ENCODE measurements around the gene SLC22A23.

SLC22A23 gene

DNA sequence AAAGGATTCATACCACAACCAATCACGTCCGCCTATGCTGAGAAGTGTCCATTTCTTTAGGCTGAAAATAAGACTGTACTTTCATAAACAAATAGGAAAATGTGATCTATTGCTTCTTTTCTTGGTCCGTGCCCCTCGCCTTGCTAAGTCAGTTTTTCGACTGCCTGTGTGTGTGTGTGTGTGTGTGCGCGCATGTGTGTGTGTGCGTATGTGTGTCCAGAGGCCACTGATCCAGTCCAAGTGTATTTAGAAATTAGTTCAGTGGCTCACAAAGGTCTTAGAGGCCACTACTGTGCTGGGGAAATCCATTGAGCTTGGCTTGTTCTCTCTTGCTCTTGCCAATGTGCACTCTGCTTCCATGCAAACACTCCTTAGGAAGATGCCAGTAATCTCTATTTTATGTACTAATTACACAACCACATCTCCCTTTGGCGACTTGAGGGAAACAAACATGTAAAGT lies 50.5 kb downstream of the SLC22A23 start:
- TF ChIP-seq ARNT (IDR thresholded peaks at IDR 0.05) (no peak), TARDBP (IDR thresholded peaks at IDR 0.05) (no peak)
- no peak for DNase-seq (ENCODE audit: extremely low spot score)
- POLR2A ChIA-PET, result no interaction called here
- CTCF ChIA-PET, result no interaction called here

DNA sequence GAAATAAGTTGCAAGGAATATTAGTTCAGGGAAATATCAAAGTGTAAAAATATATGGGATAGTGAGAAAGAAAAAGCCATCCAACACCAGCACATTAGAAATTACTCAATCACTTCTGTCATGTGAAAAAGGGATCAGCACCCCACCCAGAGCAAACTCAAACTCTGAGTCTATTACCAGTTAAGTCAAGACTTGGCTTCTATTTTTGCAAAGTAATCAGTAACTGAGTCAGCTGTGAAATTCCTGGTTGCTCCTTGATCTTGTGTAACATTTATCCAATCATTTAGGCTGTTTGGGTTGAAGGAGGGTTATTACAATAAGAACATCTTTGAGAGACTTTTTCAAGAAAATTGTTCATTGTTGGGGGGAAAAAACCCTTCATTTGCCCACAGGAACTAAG lies 51.2 kb downstream of the SLC22A23 start:
- ChIA-PET CTCF (no interaction called here), POLR2A (no interaction called here)
- DNase-seq (ENCODE audit: extremely low spot score), result no peak
- TF ChIP-seq LEF1 (IDR thresholded peaks at IDR 0.05; ENCODE audit: borderline replicate concordance) (no peak), SP1 (IDR thresholded peaks at IDR 0.05) (no peak), ZNF384 (IDR thresholded peaks at IDR 0.05) (no peak), BHLHE40 (IDR thresholded peaks at IDR 0.05; ENCODE audit: borderline replicate concordance) (no peak), CTBP1 (IDR thresholded peaks at IDR 0.05; ENCODE audit: borderline replicate concordance) (no peak), FOXK2 (IDR thresholded peaks at IDR 0.05) (no peak), ELF4 (IDR thresholded peaks at IDR 0.05) (no peak), ARNT (IDR thresholded peaks at IDR 0.05) (no peak), SUZ12 (IDR thresholded peaks at IDR 0.05) (no peak)
- TF ChIP-seq, protein P1, sequence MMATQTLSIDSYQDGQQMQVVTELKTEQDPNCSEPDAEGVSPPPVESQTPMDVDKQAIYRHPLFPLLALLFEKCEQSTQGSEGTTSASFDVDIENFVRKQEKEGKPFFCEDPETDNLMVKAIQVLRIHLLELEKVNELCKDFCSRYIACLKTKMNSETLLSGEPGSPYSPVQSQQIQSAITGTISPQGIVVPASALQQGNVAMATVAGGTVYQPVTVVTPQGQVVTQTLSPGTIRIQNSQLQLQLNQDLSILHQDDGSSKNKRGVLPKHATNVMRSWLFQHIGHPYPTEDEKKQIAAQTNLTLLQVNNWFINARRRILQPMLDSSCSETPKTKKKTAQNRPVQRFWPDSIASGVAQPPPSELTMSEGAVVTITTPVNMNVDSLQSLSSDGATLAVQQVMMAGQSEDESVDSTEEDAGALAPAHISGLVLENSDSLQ (IDR thresholded peaks at IDR 0.05), result no peak

DNA sequence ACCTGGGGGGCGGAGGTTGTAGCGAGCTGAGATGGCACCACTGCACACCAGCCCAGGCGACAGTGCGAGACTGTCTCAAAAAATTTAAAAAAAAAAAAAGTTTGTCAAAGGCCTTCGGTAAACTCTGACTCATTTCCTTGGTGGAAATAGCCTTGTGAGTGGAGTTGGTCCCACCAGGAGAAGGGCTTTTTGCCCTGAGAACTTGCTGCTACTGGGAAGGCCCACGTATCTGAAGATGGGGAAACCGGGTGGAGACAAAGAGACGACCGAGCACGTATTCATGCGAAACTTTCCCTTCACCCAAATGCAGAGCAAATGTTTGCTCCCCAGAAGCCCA lies 51.7 kb downstream of the SLC22A23 start:
- no peak for DNase-seq (ENCODE audit: extremely low spot score)
- POLR2A ChIA-PET, result no interaction called here
- CTCF ChIA-PET, result interaction anchor here (1.1 kb wide), 1 partner anchor 8 kb away, joined by 3 read pairs; no protein-coding TSS in a partner anchor
- no peak for TF ChIP-seq SP1 (IDR thresholded peaks at IDR 0.05)
- no peak for TF ChIP-seq CTBP1 (IDR thresholded peaks at IDR 0.05; ENCODE audit: borderline replicate concordance)
- TF ChIP-seq ARNT (IDR thresholded peaks at IDR 0.05), result no peak
- TF ChIP-seq NFRKB (IDR thresholded peaks at IDR 0.05), result no peak
- no peak for TF ChIP-seq ZNF384 (IDR thresholded peaks at IDR 0.05)
- no peak for TF ChIP-seq TARDBP (IDR thresholded peaks at IDR 0.05)
- no peak for TF ChIP-seq FOXA1 (IDR thresholded peaks at IDR 0.05)
- TF ChIP-seq ELF4 (IDR thresholded peaks at IDR 0.05), result no peak
- TF ChIP-seq FOXM1 (IDR thresholded peaks at IDR 0.05; ENCODE audit: borderline replicate concordance), result no peak
- no peak for TF ChIP-seq HDGF (IDR thresholded peaks at IDR 0.05; ENCODE audit: borderline replicate concordance)
- TF ChIP-seq SUZ12 (IDR thresholded peaks at IDR 0.05), result no peak
- TF ChIP-seq BHLHE40 (IDR thresholded peaks at IDR 0.05; ENCODE audit: borderline replicate concordance), result no peak
- TF ChIP-seq, protein P1 (IDR thresholded peaks at IDR 0.05), result no peak
- no peak for TF ChIP-seq LEF1 (IDR thresholded peaks at IDR 0.05; ENCODE audit: borderline replicate concordance)
- TF ChIP-seq FOXK2 (IDR thresholded peaks at IDR 0.05), result no peak
- no peak for TF ChIP-seq L3MBTL2 (conservative IDR thresholded peaks at IDR 0.05)

DNA sequence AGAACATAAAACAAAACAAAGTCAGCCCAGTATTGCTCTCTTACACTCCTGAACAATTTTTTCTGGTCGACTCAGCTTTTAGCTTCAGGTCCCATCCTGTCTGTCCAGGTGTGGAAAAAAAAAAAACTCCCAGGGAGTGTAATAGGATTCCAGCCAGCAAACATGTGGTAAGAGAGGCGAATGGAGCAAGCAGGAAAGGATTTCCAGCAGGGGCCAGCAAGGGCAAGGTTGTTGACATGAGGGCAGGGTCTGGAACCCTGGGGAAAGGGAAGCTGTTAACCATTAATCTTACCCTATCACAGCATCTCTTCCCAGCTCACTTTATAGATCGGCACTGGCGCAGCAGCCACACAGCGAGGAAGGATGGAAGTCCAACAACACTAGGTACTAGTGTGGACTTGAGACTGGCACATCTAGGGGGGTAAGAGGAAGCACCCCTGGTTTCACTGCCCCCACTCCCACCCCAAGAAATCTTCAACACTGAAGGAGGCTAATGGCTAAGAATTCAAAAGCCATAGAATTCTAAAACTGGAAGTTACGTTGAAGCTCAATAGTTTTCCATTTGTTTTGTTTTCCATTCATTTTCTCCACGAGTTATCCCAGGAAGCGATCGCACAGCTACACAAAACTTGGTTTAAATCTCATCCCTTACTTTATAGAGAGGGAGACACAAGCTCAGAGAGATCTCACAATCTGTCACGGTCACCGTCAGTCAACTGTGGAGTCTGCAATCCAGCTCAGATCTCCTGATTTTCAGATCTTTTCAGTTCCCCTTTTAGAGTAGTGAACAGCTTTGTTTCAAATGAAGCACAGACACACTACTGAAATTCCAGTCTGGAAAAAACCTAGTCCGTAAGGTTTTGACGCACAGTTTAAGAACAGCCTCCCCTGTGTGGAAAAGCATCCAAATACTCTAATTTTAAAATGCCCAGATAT lies 53.3 kb downstream of the SLC22A23 start:
- DNase-seq (ENCODE audit: extremely low spot score), result no peak
- ChIA-PET CTCF (interaction anchor here (1.1 kb wide), 1 partner anchor 10 kb away, joined by 3 read pairs; no protein-coding TSS in a partner anchor), POLR2A (interaction anchor here (1.5 kb wide), 1 partner anchor 39 kb away, joined by 3 read pairs; no protein-coding TSS in a partner anchor)
- TF ChIP-seq ELF4 (IDR thresholded peaks at IDR 0.05) (no peak), SUZ12 (IDR thresholded peaks at IDR 0.05) (no peak), TARDBP (IDR thresholded peaks at IDR 0.05) (no peak), BHLHE40 (IDR thresholded peaks at IDR 0.05; ENCODE audit: borderline replicate concordance) (no peak), ARNT (IDR thresholded peaks at IDR 0.05) (no peak), NFRKB (IDR thresholded peaks at IDR 0.05) (no peak), FOXM1 (IDR thresholded peaks at IDR 0.05; ENCODE audit: borderline replicate concordance) (no peak), SP1 (IDR thresholded peaks at IDR 0.05) (no peak), FOXK2 (IDR thresholded peaks at IDR 0.05) (no peak), FOXA1 (IDR thresholded peaks at IDR 0.05) (no peak), L3MBTL2 (conservative IDR thresholded peaks at IDR 0.05) (no peak), LEF1 (IDR thresholded peaks at IDR 0.05; ENCODE audit: borderline replicate concordance) (no peak), ZNF384 (IDR thresholded peaks at IDR 0.05) (no peak)

DNA sequence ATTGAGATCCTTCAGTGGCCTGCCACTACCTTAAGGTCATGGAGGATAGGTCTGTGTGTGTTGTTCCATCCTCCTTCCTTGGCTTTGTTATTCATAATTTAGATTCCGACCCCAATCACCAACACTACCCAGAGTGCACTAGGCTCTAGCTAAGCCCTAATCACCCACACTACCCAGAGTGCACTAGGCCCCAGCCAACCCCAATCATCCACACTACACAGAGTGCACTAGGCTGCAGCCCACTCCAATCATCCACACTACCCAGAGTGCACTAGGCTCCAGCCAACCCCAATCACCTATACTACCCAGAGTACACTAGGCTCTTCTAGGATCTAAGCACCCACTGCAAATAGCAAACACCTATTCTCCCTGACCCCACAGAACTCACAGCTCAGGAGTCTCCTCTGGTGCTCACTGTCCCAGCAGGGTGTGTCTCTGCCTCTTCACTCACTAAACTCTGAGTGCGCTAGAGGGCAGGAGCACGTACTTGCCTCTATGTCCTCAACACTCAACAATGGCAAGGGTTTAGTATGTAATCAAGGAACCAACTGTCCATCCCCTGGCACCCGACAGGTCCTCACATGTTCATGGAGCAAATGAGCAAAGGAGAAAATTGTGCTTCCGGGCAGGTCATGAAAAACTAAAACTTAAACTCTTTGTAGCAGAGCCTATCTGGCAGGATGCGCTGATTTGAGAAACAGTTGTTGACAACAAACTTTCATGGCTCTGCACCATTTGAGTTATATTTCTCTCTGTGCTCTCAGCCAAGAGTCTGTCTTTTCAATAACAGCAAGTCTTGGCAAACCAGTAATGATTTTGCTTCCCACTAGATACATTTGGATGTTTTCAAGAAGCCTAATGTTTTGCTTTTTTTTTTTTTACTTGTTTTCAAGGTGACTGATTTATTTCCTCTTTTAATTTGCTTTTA lies 54.3 kb downstream of the SLC22A23 start:
- DNase-seq (ENCODE audit: extremely low spot score), result no peak
- TF ChIP-seq CTBP1 (IDR thresholded peaks at IDR 0.05; ENCODE audit: borderline replicate concordance) (no peak), FOXK2 (IDR thresholded peaks at IDR 0.05) (no peak), ARNT (IDR thresholded peaks at IDR 0.05) (no peak), TARDBP (IDR thresholded peaks at IDR 0.05) (no peak), HDGF (IDR thresholded peaks at IDR 0.05; ENCODE audit: borderline replicate concordance) (no peak)
- ChIA-PET POLR2A (interaction anchor here (1.5 kb wide), 1 partner anchor 39 kb away, joined by 3 read pairs; no protein-coding TSS in a partner anchor), CTCF (interaction anchor here (0.9 to 1.1 kb wide), 2 partner anchors 8 to 22 kb away, joined by 3 to 5 read pairs; no protein-coding TSS in a partner anchor)

DNA sequence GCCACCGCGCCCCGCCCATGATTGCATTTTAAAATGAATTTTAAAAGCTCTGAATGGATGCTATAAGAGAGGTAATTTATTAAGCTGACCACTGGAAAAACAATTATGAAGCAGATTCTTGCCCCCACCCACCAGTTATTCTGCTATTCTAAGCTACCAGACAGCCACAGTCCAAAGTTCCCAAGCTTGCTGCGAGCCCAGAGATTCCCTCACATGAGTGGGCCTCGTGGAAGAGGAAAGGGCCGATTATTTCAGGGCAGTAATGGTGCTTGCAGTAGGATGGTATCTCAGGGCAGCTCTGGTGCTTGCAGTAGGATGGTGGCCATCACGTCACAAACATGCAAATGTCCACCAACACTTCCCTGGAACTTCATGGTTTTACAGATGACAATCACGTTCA lies 56.7 kb downstream of the SLC22A23 start:
- no peak for TF ChIP-seq NFRKB (IDR thresholded peaks at IDR 0.05)
- no peak for TF ChIP-seq FOXA1 (IDR thresholded peaks at IDR 0.05)
- TF ChIP-seq ZNF384 (IDR thresholded peaks at IDR 0.05), result no peak
- no peak for DNase-seq (ENCODE audit: extremely low spot score)
- ChIA-PET POLR2A (no interaction called here), CTCF (interaction anchor here (0.6 kb wide), 1 partner anchor 21 kb away, joined by 4 read pairs; no protein-coding TSS in a partner anchor)

All from HEK293T (cell line).